Gastroesophageal sphincter (tissue), 3 donors: Measurements from ENCODE around the gene MSANTD1.

Experiments used
- CTCF ChIP-seq, 4 experiments: fragments of 200-600 bp in 2 of 4; fragments of 450-650 bp in 2 of 4; sonication (generic) in 1 of 4; IDR thresholded peaks; one replicate each; pipeline ENCODE4 v1.5.1; 2017 to 2019; ENCODE audit warnings: antibody characterized with exemption in 4 of 4, mild to moderate bottlenecking in 2 of 4, moderate library complexity in 2 of 4
- POLR2A ChIP-seq, 2 donors: fragments of 450-650 bp; IDR thresholded peaks; one replicate each; pipeline ENCODE4 v1.6.1; 2017; ENCODE audit warnings: antibody characterized with exemption in 2 of 2, mild to moderate bottlenecking in 2 of 2, moderate library complexity in 1 of 2

GRCh38 chr4:3249711-3250437, 915 bp downstream of the MSANTD1 start:
- no peak for TF ChIP-seq CTCF (IDR thresholded peaks at IDR 0.05)
- TF ChIP-seq POLR2A (IDR thresholded peaks at IDR 0.05) = no peak
